HEK293T (cell line): Measurements from ENCODE around the gene PERP.

Experiments
- ARNT ChIP-seq: fragments of 450-650 bp; IDR thresholded peaks from 2 replicates; pipeline ENCODE4 v1.6.1; 2017; ENCODE audit warnings: mild to moderate bottlenecking
- FOXK2 ChIP-seq: fragments of 450-650 bp; IDR thresholded peaks from 2 replicates; pipeline ENCODE4 v1.6.1; 2016; ENCODE audit warnings: mild to moderate bottlenecking
- HDGF ChIP-seq: fragments of 450-650 bp; IDR thresholded peaks from 2 replicates; pipeline ENCODE4 v1.6.1; 2017; ENCODE audit warnings: antibody characterized with exemption, borderline replicate concordance
- SUZ12 ChIP-seq: fragments of 450-650 bp; IDR thresholded peaks from 2 replicates; pipeline ENCODE4 v1.6.1; 2016; ENCODE audit warnings: mild to moderate bottlenecking
- TARDBP ChIP-seq: fragments of 450-650 bp; IDR thresholded peaks from 2 replicates; pipeline ENCODE4 v1.6.1; 2016

DNA sequence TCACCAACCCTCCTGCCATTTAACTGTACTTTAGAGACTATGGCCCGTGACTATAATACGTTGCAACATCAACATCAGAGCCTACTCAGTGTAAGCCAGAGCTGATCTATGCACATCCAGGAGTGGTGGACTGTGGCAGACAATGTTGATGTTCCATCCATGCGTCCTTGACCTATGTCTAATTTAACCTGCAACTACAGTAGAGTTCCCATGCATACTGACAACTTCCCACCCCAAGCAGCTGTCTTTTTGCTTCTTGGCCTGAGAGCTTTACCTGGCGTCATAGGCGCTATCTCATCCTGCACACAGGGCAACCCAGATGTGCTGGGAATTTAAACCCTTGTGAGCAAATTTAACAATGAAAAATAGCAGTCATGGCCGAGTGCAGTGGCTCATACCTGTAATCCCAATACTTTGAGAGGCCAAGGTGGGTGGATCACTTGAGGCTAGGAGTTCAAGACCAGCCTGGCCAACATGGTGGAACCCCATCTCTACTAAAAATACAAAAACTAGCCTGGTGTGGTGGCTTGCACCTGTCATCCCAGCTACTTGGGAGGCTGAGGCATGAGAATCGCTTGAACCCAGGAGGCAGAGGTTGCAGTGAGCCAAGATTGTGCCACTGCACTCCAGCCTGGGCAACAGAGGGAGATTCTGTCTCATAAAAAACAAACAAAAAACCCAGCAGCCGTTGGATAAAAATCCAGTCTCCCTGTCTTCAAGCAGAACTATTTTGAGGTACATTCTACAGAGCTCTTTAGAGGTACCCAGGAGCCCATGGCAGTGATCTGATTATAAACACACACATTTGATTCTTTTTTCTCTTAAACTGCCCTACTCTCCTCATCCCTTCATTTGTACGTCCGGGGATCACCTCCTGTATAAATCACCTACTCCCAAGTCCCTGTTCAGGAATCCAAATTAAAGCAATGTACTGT, 22.0 kb downstream of the PERP start:
- no peak for TF ChIP-seq SUZ12
- TF ChIP-seq ARNT: no peak
- TF ChIP-seq TARDBP: no peak
- TF ChIP-seq FOXK2: no peak
- TF ChIP-seq HDGF: no peak
